CD4-positive, alpha-beta T cell treated with Interleukin-17A for 1 hour (primary cell): ENCODE results near the gene HSPB6.

Experiments
- DNase-seq: peaks from one replicate; pipeline ENCODE4 v3.0.0-alpha.2; 2020

Gene HSPB6

GRCh38 chr19:35764432-35765315 lies 7.8 kb upstream of the HSPB6 start:
- no peak for DNase-seq

GRCh38 chr19:35760711-35761349 lies 4.0 kb upstream of the HSPB6 start:
- no peak for DNase-seq

- no peak for DNase-seq
These were observed 2.9 kb upstream of the HSPB6 start for GRCh38 chr19:35759697-35760096.

- peak; percentile 100 for DNase-seq
These were observed 1.1 kb upstream of the HSPB6 start, which contains the start of gene PROSER3 for GRCh38 chr19:35757749-35758608. TSS of gene PROSER3 (plus strand) at chr19:35758176. CDS start at chr19:35758216, 40 bp downstream.

GRCh38 chr19:35757231-35757748 lies 461 bp upstream of the HSPB6 start:
- DNase-seq: peak; percentile 10

- DNase-seq: peak; percentile 71
These were observed 1.1 kb downstream of the HSPB6 start for GRCh38 chr19:35755550-35756376.

- no peak for DNase-seq
These were observed 1.7 kb downstream of the HSPB6 start for GRCh38 chr19:35755131-35755549.

- no peak for DNase-seq
These were observed 2.3 kb downstream of the HSPB6 start for GRCh38 chr19:35754370-35755130.

- no peak for DNase-seq
These were observed 3.0 kb downstream of the HSPB6 start for GRCh38 chr19:35753634-35754369.

- DNase-seq: no peak
These were observed 4.0 kb downstream of the HSPB6 start for GRCh38 chr19:35752746-35753350.

- no peak for DNase-seq
These were observed 4.7 kb downstream of the HSPB6 start for GRCh38 chr19:35751839-35752745.

- DNase-seq: no peak
These were observed 6.7 kb downstream of the HSPB6 start for GRCh38 chr19:35750167-35750566.

- peak; percentile 100 for DNase-seq
These were observed 8.5 kb downstream of the HSPB6 start, which contains the start of gene LIN37 for GRCh38 chr19:35748106-35749020. TSS of gene LIN37 (plus strand) at chr19:35748576. CDS start at chr19:35748725, 149 bp downstream.

GRCh38 chr19:35746531-35746930 lies 10.3 kb downstream of the HSPB6 start:
- DNase-seq: no peak

- DNase-seq: no peak
These were observed 10.8 kb downstream of the HSPB6 start for GRCh38 chr19:35746087-35746462.

- DNase-seq: peak; percentile 99
These were observed 11.3 kb downstream of the HSPB6 start, which contains the start of the genes PSENEN and U2AF1L4 for GRCh38 chr19:35745328-35746086. TSS of gene PSENEN (plus strand) at chr19:35745651. CDS start at chr19:35745931, 280 bp downstream. TSS of gene U2AF1L4 (minus strand) at chr19:35745418. CDS start at chr19:35745391, 27 bp downstream.
